Activated gamma-delta T cell (primary cell): ENCODE results near the gene ALPK1.
"Not testable (repeated sequence)": the region's sequence is repeated elsewhere in the genome, so short reads cannot be mapped to it uniquely, and the experiment has no call there.

Source experiments
- DNase-seq: peaks from one replicate; lab custom pipeline; 2025; lab: John Stamatoyannopoulos, UW

Gene ALPK1

GRCh38 chr4:112284662-112285411, 12.3 kb upstream of the ALPK1 start:
- DNase-seq = peak; percentile 8

GRCh38 chr4:112287258-112287989, 9.7 kb upstream of the ALPK1 start:
- no peak for DNase-seq

- no peak for DNase-seq
These were observed 8.7 kb upstream of the ALPK1 start for GRCh38 chr4:112288455-112288854.

- no peak for DNase-seq
These were observed 7.5 kb upstream of the ALPK1 start for GRCh38 chr4:112289407-112290253.

GRCh38 chr4:112290341-112290740, 6.8 kb upstream of the ALPK1 start:
- no peak for DNase-seq

- no peak for DNase-seq
These were observed 2.6 kb downstream of the ALPK1 start for GRCh38 chr4:112299721-112300120.

- no peak for DNase-seq
These were observed 5.4 kb downstream of the ALPK1 start for GRCh38 chr4:112302320-112303274.

GRCh38 chr4:112305477-112305876, 8.3 kb downstream of the ALPK1 start:
- not testable (repeated sequence) for DNase-seq

- not testable (repeated sequence) for DNase-seq
These were observed 12.2 kb downstream of the ALPK1 start for GRCh38 chr4:112309263-112309791.

- no peak for DNase-seq
These were observed 14.3 kb downstream of the ALPK1 start for GRCh38 chr4:112311516-112311915.

- DNase-seq = no peak
These were observed 15.6 kb downstream of the ALPK1 start for GRCh38 chr4:112312610-112313239.

GRCh38 chr4:112315446-112315845, 18.3 kb downstream of the ALPK1 start:
- no peak for DNase-seq

- DNase-seq = no peak
These were observed 19.2 kb downstream of the ALPK1 start for GRCh38 chr4:112316360-112316759.

- DNase-seq = no peak
These were observed 21.3 kb downstream of the ALPK1 start for GRCh38 chr4:112318239-112319142.

GRCh38 chr4:112321776-112322684, 24.9 kb downstream of the ALPK1 start:
- no peak for DNase-seq

GRCh38 chr4:112322866-112323265, 25.7 kb downstream of the ALPK1 start:
- DNase-seq = no peak

- DNase-seq = no peak
These were observed 28.4 kb downstream of the ALPK1 start for GRCh38 chr4:112325530-112325929.

GRCh38 chr4:112327965-112328733, 31.0 kb downstream of the ALPK1 start:
- DNase-seq = no peak
